ENCODE results near the gene FREM3. TPM values are rescaled to one million over a fixed set of nuclear protein-coding genes. Genes with fewer than 3 reads are reported as not detected.
A peak's percentile ranks its signal among the peaks of the same experiment; 100 is the strongest.
"Not testable (repeated sequence)": the region's sequence is repeated elsewhere in the genome, so short reads cannot be mapped to it uniquely, and the experiment has no call there.

The FREM3 gene
- total RNA-seq: not detected

- H3K36me3 ChIP-seq: no peaks in the 10 kb centered on the region
- peaks cover 34% of the 10 kb centered on the region for H3K27me3 ChIP-seq
- H3K4me3 ChIP-seq: peak within 1 kb of the TSS; percentile 37
- no peaks in the 10 kb centered on the region for H3K9me3 ChIP-seq
- H3K27ac ChIP-seq: no peak within 1 kb of the TSS
- under 1% methylated on average over 18 of the region's 64 CpGs for WGBS
- DNase-seq (ENCODE audit: low spot score in 2 of 2): no peak
- H3K4me1 ChIP-seq: peaks cover 17% of the 10 kb centered on the region
- TF ChIP-seq POLR2AphosphoS5 (IDR thresholded peaks at IDR 0.05) (no peak), CTCF (IDR thresholded peaks at IDR 0.05) (no peak), POLR2A (IDR thresholded peaks at IDR 0.05) (no peak), EP300 (IDR thresholded peaks at IDR 0.05) (no peak)
These were observed at the start of gene FREM3 for GRCh38 chr4:143700416-143701352. TSS of gene FREM3 (minus strand) at chr4:143700675. CDS start at chr4:143700675, 0 bp downstream.

- Histone ChIP-seq H3K36me3 (no peaks in the 10 kb centered on the region), H3K27me3 (no peaks in the 10 kb centered on the region), H3K27ac (no peak overlapping the region), H3K4me3 (no peak overlapping the region), H3K9me3 (no peaks in the 10 kb centered on the region), H3K4me1 (no peaks in the 10 kb centered on the region)
- DNase-seq (ENCODE audit: low spot score in 2 of 2): no peak
- no peak for TF ChIP-seq POLR2A (IDR thresholded peaks at IDR 0.05)
- TF ChIP-seq POLR2AphosphoS5 (IDR thresholded peaks at IDR 0.05): no peak
- no peak for TF ChIP-seq EP300 (IDR thresholded peaks at IDR 0.05)
- TF ChIP-seq CTCF (IDR thresholded peaks at IDR 0.05): no peak
These were observed 45.4 kb upstream of the FREM3 start for GRCh38 chr4:143745874-143746273.

GRCh38 chr4:143743591-143743990 is 43.1 kb upstream of the FREM3 start:
- WGBS: 72% methylated on average over 3 of the region's 3 CpGs
- DNase-seq (ENCODE audit: low spot score in 2 of 2): no peak
- TF ChIP-seq POLR2A (IDR thresholded peaks at IDR 0.05) (no peak), POLR2AphosphoS5 (IDR thresholded peaks at IDR 0.05) (no peak), CTCF (IDR thresholded peaks at IDR 0.05) (no peak), EP300 (IDR thresholded peaks at IDR 0.05) (no peak)
- no peaks in the 10 kb centered on the region for H3K9me3 ChIP-seq
- H3K4me1 ChIP-seq: no peaks in the 10 kb centered on the region
- no peaks in the 10 kb centered on the region for H3K36me3 ChIP-seq
- no peak overlapping the region for H3K27ac ChIP-seq
- H3K27me3 ChIP-seq: no peaks in the 10 kb centered on the region
- H3K4me3 ChIP-seq: no peak overlapping the region

GRCh38 chr4:143742834-143743233 is 42.4 kb upstream of the FREM3 start:
- TF ChIP-seq POLR2AphosphoS5 (IDR thresholded peaks at IDR 0.05) (no peak), EP300 (IDR thresholded peaks at IDR 0.05) (no peak), POLR2A (IDR thresholded peaks at IDR 0.05) (no peak), CTCF (IDR thresholded peaks at IDR 0.05) (no peak)

GRCh38 chr4:143736861-143737260 is 36.4 kb upstream of the FREM3 start:
- Histone ChIP-seq H3K27ac (no peak overlapping the region), H3K36me3 (no peaks in the 10 kb centered on the region), H3K4me1 (no peaks in the 10 kb centered on the region), H3K9me3 (no peaks in the 10 kb centered on the region), H3K27me3 (no peaks in the 10 kb centered on the region), H3K4me3 (no peak overlapping the region)
- no peak for DNase-seq (ENCODE audit: low spot score in 2 of 2)
- no peak for TF ChIP-seq EP300 (IDR thresholded peaks at IDR 0.05)
- TF ChIP-seq CTCF (IDR thresholded peaks at IDR 0.05): no peak
- no peak for TF ChIP-seq POLR2A (IDR thresholded peaks at IDR 0.05)
- TF ChIP-seq POLR2AphosphoS5 (IDR thresholded peaks at IDR 0.05): no peak
- WGBS: 73% methylated on average over 1 of the region's 1 CpG

More at GRCh38 chr4:143742834-143743233, 42.4 kb upstream of the FREM3 start:
- H3K9me3 ChIP-seq: no peaks in the 10 kb centered on the region
- H3K36me3 ChIP-seq: no peaks in the 10 kb centered on the region
- no peak overlapping the region for H3K27ac ChIP-seq
- H3K4me3 ChIP-seq: no peak overlapping the region
- H3K27me3 ChIP-seq: no peaks in the 10 kb centered on the region
- DNase-seq (ENCODE audit: low spot score in 2 of 2): no peak
- WGBS: 56% methylated on average over 2 of the region's 2 CpGs
- H3K4me1 ChIP-seq: no peaks in the 10 kb centered on the region

GRCh38 chr4:143736061-143736460 is 35.6 kb upstream of the FREM3 start:
- not testable (repeated sequence) for H3K27ac ChIP-seq; H3K36me3 ChIP-seq; H3K27me3 ChIP-seq; DNase-seq (ENCODE audit: low spot score in 2 of 2); H3K4me1 ChIP-seq; H3K4me3 ChIP-seq; H3K9me3 ChIP-seq
- 83% methylated on average over 6 of the region's 6 CpGs for WGBS

Measured in suprapubic skin (tissue), 4 donors.